Tibial nerve (tissue), 3 donors: ENCODE data around the gene TKTL1.

Experiments
- CTCF ChIP-seq, 5 experiments: fragments of 200-600 bp in 3 of 5; fragments of 450-650 bp in 2 of 5; sonication (generic) in 3 of 5; IDR thresholded peaks; one replicate each; pipeline ENCODE4 v1.5.1; 2016 to 2019; ENCODE audit warnings: antibody characterized with exemption in 5 of 5, mild to moderate bottlenecking in 3 of 5, moderate library complexity in 2 of 5
- POLR2A ChIP-seq, 2 donors: fragments of 450-650 bp; IDR thresholded peaks; one replicate each; pipeline ENCODE4 v1.6.1; 2017; ENCODE audit warnings: antibody characterized with exemption in 2 of 2, mild to moderate bottlenecking in 2 of 2, moderate library complexity in 2 of 2

DNA sequence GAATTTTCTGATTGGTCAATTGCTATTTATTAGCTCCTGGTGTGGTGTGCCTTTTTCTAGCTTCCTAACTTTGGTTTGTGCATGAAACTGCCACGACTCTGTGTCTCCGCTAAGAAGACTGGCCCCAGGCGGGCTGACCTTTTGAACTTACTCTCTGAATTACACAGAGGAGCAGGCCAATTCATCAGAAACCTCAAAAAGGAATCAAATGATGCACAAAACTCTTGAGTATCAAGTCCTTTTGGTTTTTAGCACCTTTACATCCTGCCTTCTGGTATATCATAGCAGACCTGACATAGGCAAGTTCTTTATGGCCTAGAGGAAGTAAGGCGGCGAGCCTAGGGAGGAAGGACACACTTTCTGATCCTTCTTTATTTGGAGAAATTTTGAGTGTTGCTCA, 17.6 kb downstream of the TKTL1 start:
- TF ChIP-seq CTCF (IDR thresholded peaks at IDR 0.05): no peak
- no peak for TF ChIP-seq POLR2A (IDR thresholded peaks at IDR 0.05)
